Measurements from ENCODE around the gene LILRB5. TPM values are rescaled to one million over a fixed set of nuclear protein-coding genes. Genes with fewer than 3 reads are reported as not detected.
"Not testable (repeated sequence)": the region's sequence is repeated elsewhere in the genome, so short reads cannot be mapped to it uniquely, and the experiment has no call there.

LILRB5 gene
- total RNA-seq, 2 experiments from 2014 or later = not detected

DNA sequence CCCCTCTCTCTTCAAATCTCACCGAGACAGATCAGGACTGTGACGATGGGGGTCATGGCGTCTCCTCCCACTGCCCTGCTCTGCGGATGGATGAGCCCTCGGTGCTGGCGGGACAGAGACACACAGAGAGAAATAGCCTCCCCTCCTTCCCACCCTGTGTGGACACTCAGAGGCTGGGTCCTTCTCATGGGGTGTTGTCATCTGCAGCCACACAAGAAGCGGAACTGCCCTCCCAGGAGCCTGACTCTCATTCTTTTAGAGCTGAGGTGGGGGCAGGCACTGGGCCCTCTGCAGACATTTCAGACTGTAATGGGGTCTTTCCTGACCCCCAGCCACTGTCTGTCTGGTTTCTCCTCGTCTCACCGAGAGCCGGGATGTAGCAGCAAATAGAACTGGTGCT lies 23.4 kb upstream of the LILRB5 start:
- not testable (repeated sequence) for H3K9me3 Mint-ChIP-seq

DNA sequence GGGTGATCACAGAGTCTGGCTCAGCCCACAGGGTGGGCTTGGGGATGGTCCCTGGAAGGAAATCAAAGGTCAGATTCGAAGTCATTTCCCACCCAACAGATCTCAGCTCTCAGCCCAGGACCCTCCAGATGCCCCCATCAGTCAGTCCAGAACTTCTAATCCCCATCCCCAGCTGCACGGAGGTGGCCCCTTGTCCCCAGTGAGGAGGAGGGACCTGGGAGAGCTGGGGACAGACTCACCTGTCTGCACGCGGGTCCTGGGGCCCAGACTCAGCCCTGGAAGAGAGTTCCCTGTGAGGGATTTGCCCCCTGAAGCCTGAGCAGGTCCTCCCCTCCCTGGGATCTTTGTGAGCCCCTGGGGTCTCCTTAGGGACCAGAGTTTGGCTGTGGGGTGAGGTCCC lies 23.0 kb upstream of the LILRB5 start:
- H3K27ac Mint-ChIP-seq, DNase-seq, H3K9me3 Mint-ChIP-seq, H3K36me3 Mint-ChIP-seq, H3K4me1 Mint-ChIP-seq, H3K4me3 Mint-ChIP-seq: not testable (repeated sequence)
- peaks cover 34% of the 10 kb centered on the region for H3K27me3 Mint-ChIP-seq

More for the DNA sequence above, 23.4 kb upstream of the LILRB5 start:
- H3K4me3 Mint-ChIP-seq, DNase-seq, H3K36me3 Mint-ChIP-seq, H3K4me1 Mint-ChIP-seq, H3K27ac Mint-ChIP-seq: not testable (repeated sequence)
- H3K27me3 Mint-ChIP-seq = peaks cover 34% of the 10 kb centered on the region

DNA sequence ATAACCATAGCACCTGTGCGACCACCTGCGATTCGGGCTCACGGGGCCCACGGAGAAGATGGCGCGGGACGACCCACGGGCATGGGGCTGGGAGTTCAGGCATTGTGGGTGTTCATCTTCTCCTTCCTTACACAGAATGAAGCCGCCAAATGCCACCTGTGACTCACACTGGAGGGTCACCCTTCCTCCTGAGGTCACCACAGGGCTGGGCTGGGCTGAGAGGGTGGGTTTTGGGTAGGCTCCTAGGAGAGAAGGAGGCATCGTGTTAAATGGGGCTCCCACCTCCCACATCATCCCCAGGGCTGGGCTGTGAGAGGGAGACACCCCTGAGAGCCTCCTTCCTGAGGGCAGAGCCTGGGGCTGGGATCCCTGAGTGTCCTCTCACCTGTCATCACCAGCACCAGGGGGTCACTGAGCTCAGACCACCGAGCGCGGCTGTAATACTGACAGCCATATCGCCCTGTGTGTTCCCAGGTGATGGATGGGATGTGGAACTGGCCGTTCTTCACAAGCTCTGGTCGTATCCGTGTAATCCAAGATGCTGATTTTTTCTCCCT lies 22.4 kb upstream of the LILRB5 start:
- no peak for DNase-seq
- Mint-ChIP-seq H3K4me1 (peaks cover 2% of the 10 kb centered on the region), H3K9me3 (no peaks in the 10 kb centered on the region), H3K4me3 (no peak overlapping the region), H3K27ac (no peak overlapping the region), H3K36me3 (no peaks in the 10 kb centered on the region), H3K27me3 (peaks cover 34% of the 10 kb centered on the region)

DNA sequence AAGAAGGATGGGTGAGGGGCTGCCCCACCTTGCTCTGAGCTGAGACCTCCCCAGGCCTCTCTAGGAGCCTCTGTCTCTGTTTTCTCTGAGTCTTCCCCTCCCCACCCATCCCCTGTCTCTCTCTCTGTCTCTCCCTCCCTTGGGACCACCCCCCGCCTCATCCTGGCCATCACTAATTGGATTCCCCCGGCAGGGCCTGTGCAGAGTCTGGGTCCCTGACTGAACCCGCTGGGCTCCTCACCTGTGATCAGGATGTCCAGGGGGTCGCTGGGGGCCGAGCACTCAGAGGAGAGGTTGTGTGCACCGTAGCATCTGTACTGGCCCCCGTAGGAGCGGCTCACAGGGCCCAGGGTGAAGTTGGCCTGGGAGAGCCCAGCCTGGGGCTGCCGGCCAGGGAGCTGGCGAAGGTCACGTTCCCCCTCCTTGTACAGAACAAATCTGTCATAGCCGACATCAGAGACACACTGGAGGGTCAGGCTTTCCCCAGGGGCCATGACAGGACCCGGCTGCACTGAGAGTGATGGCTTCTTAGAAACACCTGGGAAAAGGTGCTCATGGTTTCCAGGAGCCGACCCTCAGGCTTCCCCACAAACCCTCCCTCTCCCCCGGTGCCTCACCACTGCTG lies 21.6 kb upstream of the LILRB5 start:
- H3K36me3 Mint-ChIP-seq, H3K9me3 Mint-ChIP-seq, H3K27ac Mint-ChIP-seq, DNase-seq, H3K4me3 Mint-ChIP-seq, H3K4me1 Mint-ChIP-seq: not testable (repeated sequence)
- H3K27me3 Mint-ChIP-seq = peaks cover 39% of the 10 kb centered on the region

DNA sequence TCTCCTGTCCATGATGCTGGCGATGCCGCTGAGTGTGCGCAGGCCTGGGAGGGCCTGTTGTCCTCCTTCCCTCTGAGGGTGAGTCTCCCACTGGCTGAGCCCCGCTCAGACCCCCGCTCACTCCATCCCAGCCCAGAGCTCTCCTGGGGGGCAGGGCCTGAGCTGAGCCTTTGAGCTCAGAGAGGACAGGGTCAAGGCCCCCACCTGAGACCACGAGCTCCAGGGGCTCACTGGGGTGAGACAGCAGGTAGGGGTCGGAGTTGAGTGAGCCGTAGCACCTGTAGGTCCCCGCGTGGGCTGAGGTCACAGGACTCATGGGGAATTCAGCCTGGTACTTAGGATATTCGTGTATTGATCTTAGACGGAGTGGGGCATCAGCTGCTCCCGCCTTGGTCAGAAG lies 21.0 kb upstream of the LILRB5 start:
- not testable (repeated sequence) for H3K9me3 Mint-ChIP-seq, DNase-seq, H3K27ac Mint-ChIP-seq, H3K36me3 Mint-ChIP-seq, H3K4me3 Mint-ChIP-seq, H3K4me1 Mint-ChIP-seq
- H3K27me3 Mint-ChIP-seq = peaks cover 39% of the 10 kb centered on the region

DNA sequence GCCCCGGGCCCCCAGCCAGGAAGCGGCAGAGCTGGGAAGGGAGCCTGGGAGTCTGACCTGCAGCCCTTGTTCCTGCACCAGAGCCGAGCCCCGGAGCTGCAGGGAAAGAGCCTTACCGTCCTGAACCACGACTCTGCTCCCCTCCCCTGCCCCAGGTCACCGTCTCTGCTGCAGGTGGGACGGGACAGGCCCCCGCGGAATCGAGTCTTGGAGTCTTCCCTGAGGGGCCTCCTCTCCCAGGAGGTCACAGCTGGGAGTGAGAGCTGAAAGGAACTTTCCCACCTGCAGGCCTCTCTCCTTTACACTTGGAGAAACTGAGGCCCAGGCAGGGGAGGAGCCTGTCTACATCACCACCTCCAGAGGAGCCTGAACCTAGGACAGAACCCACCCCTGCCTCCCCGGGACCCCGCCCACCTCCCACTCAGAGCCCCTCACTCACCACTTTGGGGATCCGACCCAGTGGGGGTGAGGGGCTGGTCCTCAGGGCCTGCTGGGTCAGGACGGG lies 20.1 kb upstream of the LILRB5 start:
- H3K36me3 Mint-ChIP-seq, DNase-seq, H3K4me3 Mint-ChIP-seq, H3K27ac Mint-ChIP-seq, H3K9me3 Mint-ChIP-seq, H3K4me1 Mint-ChIP-seq: not testable (repeated sequence)
- peaks cover 40% of the 10 kb centered on the region for H3K27me3 Mint-ChIP-seq

DNA sequence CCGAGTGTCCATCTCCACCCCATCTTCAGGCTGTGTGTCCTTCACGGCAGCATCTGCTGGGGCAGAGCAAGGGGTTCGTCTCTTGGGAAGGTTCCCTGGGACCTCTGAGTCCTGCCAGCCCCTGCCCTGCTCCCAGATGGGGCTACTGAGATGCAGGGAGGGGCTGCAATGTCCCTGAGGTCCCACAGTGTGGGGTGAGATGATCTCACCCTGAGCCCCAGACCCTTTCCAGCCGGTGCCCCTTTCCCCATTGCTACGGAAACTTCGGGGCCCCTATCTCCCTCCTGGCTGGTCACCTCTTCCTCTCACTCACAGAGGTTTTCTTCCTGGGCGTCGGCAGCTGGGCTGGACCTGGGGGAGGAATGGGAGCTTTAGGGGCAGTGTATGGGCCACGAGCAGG lies 18.9 kb upstream of the LILRB5 start:
- Mint-ChIP-seq H3K4me1 (no peaks in the 10 kb centered on the region), H3K27me3 (peaks cover 42% of the 10 kb centered on the region), H3K27ac (no peak overlapping the region), H3K9me3 (no peaks in the 10 kb centered on the region), H3K36me3 (no peaks in the 10 kb centered on the region), H3K4me3 (no peak overlapping the region)
- no peak for DNase-seq

DNA sequence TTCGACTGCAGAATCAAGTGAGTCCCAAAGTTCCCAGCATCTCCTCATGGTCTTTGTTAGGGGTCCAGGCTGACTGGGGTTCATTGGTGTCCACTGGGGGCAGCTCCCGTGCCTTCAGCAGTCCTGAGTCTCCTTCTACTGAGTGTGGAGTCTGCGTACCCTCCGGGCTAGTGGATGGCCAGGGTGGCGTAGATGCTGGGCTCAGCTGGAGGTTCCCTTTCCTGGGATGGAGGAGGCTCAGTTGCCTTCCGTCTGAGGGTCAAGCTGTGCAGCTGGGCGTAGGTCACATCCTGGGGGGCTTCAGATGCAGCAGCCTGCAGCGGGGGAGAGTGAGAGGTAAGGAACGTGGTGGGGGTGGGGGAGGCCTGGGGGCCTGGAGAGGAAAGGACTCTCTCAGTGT lies 17.4 kb upstream of the LILRB5 start:
- not testable (repeated sequence) for DNase-seq, H3K36me3 Mint-ChIP-seq, H3K4me1 Mint-ChIP-seq, H3K27ac Mint-ChIP-seq, H3K4me3 Mint-ChIP-seq, H3K9me3 Mint-ChIP-seq
- peaks cover 32% of the 10 kb centered on the region for H3K27me3 Mint-ChIP-seq

DNA sequence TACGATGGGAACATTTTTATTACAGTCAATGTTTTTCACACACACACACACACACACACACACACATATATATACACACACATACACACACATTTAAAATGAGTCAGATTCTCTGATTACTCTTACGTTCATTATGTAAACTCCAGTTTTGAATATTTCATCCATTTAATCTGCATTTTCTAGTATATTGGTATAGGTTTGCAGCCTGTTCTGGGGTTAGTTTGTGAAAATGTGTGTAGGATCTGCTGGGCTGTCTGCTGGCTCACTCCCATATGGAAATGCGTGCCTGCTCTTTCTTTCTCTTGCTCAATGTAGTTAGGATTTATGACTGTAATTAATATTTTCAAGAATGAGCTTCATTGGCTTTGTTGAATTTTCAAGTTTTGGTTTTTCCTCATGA lies 16.7 kb upstream of the LILRB5 start:
- peaks cover 26% of the 10 kb centered on the region for H3K27me3 Mint-ChIP-seq
- DNase-seq = no peak
- no peaks in the 10 kb centered on the region for H3K9me3 Mint-ChIP-seq
- H3K4me3 Mint-ChIP-seq = no peak overlapping the region
- no peaks in the 10 kb centered on the region for H3K36me3 Mint-ChIP-seq
- no peaks in the 10 kb centered on the region for H3K4me1 Mint-ChIP-seq
- no peak overlapping the region for H3K27ac Mint-ChIP-seq

DNA sequence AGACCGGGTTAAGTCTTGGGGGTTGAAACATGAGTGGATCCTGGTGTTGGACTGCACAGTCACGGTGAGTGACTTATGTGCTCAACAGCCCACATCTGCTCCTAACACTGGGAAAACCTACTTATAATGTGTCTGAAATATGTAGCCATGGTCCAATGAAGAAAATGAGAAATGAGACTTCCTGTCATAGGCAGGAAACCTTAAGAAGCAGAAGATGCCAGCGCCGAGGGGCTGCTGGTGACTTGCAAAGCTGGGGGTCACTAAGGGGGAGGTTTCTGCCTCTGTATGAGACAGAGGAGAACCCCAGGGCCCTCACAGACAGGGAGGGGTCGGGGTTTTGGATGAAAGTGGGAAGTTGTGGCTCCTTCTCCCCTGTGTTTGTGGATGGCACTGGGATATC lies 15.1 kb upstream of the LILRB5 start:
- H3K9me3 Mint-ChIP-seq, DNase-seq, H3K4me3 Mint-ChIP-seq, H3K4me1 Mint-ChIP-seq, H3K27ac Mint-ChIP-seq, H3K36me3 Mint-ChIP-seq: not testable (repeated sequence)
- H3K27me3 Mint-ChIP-seq = peaks cover 19% of the 10 kb centered on the region

DNA sequence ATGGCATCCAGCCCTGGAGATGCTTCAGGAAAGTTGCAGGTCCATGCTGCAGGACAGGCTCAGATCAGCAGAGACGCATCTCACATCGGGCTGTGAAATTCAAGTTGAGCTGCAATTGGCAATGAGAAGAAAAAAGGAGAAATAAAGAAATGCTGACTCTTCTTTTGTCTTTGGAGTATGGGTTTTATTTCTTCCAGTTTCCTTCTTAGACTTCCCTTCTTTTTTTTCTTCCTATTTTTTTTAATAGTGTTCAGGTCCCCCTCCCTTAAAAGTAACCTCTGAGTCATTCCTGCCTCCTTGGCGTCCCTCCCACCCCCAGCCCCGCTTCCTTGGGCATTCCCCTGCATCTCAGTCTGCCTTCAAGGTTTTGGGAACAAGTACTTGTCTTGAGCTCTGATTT lies 14.5 kb upstream of the LILRB5 start:
- not testable (repeated sequence) for H3K4me1 Mint-ChIP-seq, H3K27ac Mint-ChIP-seq, H3K36me3 Mint-ChIP-seq, H3K9me3 Mint-ChIP-seq, H3K4me3 Mint-ChIP-seq, DNase-seq
- peaks cover 19% of the 10 kb centered on the region for H3K27me3 Mint-ChIP-seq

DNA sequence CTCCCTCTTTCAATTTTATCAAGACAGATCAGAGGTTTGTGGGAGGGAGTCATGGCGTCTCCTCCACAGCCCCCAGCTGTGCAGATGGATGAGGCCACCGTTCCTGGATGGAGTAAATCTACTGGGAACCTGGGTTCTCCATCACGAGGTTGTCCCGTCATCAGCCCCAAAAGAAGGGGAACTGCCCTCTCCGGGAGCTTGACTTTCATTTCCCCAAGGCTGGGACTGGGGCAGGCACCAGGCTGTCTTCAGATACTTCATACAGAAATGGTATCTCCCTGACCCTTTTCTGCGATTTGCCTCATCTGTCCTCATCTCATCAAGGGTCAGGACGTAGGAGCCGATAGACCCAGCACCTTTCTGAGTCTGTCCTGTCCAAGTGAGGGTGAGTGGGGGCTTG lies 14.0 kb upstream of the LILRB5 start:
- Mint-ChIP-seq H3K36me3 (no peaks in the 10 kb centered on the region), H3K27ac (no peak overlapping the region), H3K9me3 (no peaks in the 10 kb centered on the region), H3K4me3 (no peak overlapping the region), H3K27me3 (peaks cover 19% of the 10 kb centered on the region), H3K4me1 (no peaks in the 10 kb centered on the region)
- DNase-seq = no peak

DNA sequence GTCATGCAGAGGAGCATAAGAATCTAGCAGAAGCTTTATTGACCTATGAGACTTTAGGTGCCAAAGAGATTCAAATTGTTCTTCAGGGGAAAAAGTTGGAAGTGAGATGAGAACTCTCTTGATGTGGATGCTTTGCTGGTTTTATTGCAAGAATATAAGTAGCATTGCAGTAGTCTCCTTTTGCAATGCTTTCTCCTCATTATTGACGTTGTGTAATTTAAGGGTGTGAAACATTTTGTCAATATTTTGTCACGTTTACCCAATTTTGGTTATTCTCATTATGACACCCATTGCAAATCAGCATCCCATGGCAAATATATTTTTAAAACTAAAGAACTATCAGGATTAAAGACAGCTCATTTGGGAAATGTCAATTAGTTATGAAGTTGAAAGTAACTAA lies 11.9 kb upstream of the LILRB5 start:
- no peak overlapping the region for H3K4me3 Mint-ChIP-seq
- no peaks in the 10 kb centered on the region for H3K9me3 Mint-ChIP-seq
- no peak for DNase-seq
- no peaks in the 10 kb centered on the region for H3K4me1 Mint-ChIP-seq
- no peak overlapping the region for H3K27ac Mint-ChIP-seq
- H3K27me3 Mint-ChIP-seq = peaks cover 25% of the 10 kb centered on the region
- no peaks in the 10 kb centered on the region for H3K36me3 Mint-ChIP-seq

DNA sequence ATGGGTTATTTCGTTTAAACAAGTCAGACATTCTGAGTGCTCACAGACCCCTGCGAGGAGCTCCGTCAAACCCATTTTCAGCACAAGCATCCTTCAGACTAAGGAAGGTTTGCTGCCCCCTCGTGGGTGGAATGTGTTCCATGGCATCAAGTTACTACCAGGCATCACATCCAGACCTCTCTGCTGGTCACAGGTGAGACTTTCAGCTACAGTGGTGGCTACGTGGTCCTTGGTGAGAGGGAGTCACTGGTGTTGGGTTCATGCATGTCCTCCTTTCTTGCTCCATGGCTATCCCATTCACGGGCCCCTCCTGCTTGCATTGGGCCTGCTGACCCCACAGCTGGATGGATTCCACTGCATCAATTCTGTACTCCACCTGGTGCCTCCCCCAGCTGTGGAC lies 9.1 kb upstream of the LILRB5 start:
- Mint-ChIP-seq H3K9me3 (no peaks in the 10 kb centered on the region), H3K36me3 (no peaks in the 10 kb centered on the region), H3K4me3 (no peak overlapping the region), H3K27ac (no peak overlapping the region), H3K4me1 (no peaks in the 10 kb centered on the region), H3K27me3 (peaks cover 23% of the 10 kb centered on the region)
- DNase-seq = peak; percentile 65

DNA sequence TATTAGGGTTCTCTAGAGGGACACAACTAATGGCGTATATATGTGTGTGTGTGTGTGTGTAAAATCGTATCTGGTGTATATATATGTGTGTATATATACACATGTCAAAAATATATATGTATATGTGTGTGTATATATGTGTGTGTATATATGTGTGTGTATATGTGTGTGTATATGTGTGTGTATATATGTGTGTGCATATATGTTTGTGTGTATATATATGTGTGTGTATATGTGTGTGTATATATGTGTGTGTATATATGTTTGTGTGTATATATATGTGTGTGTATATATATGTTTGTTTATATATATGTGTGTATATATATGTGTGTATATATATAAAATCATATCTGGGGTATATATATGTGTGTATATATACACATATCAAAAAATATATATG lies 5.4 kb upstream of the LILRB5 start:
- H3K4me1 Mint-ChIP-seq = no peaks in the 10 kb centered on the region
- H3K27ac Mint-ChIP-seq = no peak overlapping the region
- no peak overlapping the region for H3K4me3 Mint-ChIP-seq
- peaks cover 17% of the 10 kb centered on the region for H3K27me3 Mint-ChIP-seq
- no peak for DNase-seq
- no peaks in the 10 kb centered on the region for H3K9me3 Mint-ChIP-seq
- no peaks in the 10 kb centered on the region for H3K36me3 Mint-ChIP-seq

DNA sequence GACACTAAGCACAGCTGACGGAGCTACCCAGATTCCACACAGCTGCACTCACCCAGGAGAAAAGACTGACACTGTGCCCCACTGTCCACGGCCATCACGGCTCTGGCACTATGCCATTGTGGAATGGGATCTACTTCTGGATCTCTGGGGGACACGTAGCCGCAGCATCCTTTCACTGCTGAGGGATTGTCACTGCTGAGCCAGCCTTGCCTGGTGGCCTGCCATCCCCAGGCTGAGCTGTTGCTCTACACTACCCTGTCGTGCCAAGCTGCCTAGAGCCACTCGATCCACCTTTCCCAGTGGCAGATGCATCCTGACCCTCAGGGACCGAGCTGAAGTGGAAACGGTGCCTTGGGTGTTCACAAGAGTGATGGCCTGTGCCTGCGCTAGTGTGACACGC lies 5.0 kb upstream of the LILRB5 start:
- DNase-seq = no peak
- Mint-ChIP-seq H3K4me1 (no peaks in the 10 kb centered on the region), H3K36me3 (no peaks in the 10 kb centered on the region), H3K27ac (no peak overlapping the region), H3K4me3 (no peak overlapping the region), H3K9me3 (no peaks in the 10 kb centered on the region), H3K27me3 (peaks cover 17% of the 10 kb centered on the region)

Measured in activated naive CD8-positive, alpha-beta T cell treated with anti-CD3 and anti-CD28 coated beads for 36 hours (primary cell).